ENCODE results near the gene FARSB.
"Not testable (repeated sequence)": the region's sequence is repeated elsewhere in the genome, so short reads cannot be mapped to it uniquely, and the experiment has no call there.

Gene FARSB

GRCh38 chr2:222655787-222656525, at the start of gene FARSB:
Gene FARSB, minus strand, starts transcription at chr2:222656092. Its CDS starts 19 bp downstream, at chr2:222656073.
- DNase-seq: peak; percentile 97

GRCh38 chr2:222703886-222704285, 48.0 kb upstream of the FARSB start:
- no peak for DNase-seq

- DNase-seq: no peak
Measured at GRCh38 chr2:222703091-222703490, 47.2 kb upstream of the FARSB start.

GRCh38 chr2:222701721-222702131, 45.8 kb upstream of the FARSB start:
- peak; percentile 10 for DNase-seq

- no peak for DNase-seq
Measured at GRCh38 chr2:222701233-222701632, 45.3 kb upstream of the FARSB start.

- DNase-seq: no peak
Measured at GRCh38 chr2:222698276-222698675, 42.4 kb upstream of the FARSB start.

GRCh38 chr2:222693837-222694236, 37.9 kb upstream of the FARSB start:
- DNase-seq: no peak

- not testable (repeated sequence) for DNase-seq
Measured at GRCh38 chr2:222693413-222693812, 37.5 kb upstream of the FARSB start.

GRCh38 chr2:222690564-222691200, 34.8 kb upstream of the FARSB start:
- DNase-seq: peak; percentile 76

GRCh38 chr2:222689322-222689721, 33.4 kb upstream of the FARSB start:
- no peak for DNase-seq

- no peak for DNase-seq
Measured at GRCh38 chr2:222688917-222689316, 33.0 kb upstream of the FARSB start.

- DNase-seq: no peak
Measured at GRCh38 chr2:222686086-222686750, 30.3 kb upstream of the FARSB start.

GRCh38 chr2:222683805-222684204, 27.9 kb upstream of the FARSB start:
- no peak for DNase-seq

GRCh38 chr2:222677981-222678380, 22.1 kb upstream of the FARSB start:
- no peak for DNase-seq

GRCh38 chr2:222673883-222674282, 18.0 kb upstream of the FARSB start:
- DNase-seq: no peak

- no peak for DNase-seq
Measured at GRCh38 chr2:222673273-222673672, 17.4 kb upstream of the FARSB start.

GRCh38 chr2:222672068-222672401, 16.1 kb upstream of the FARSB start:
- no peak for DNase-seq

GRCh38 chr2:222671259-222672067, 15.6 kb upstream of the FARSB start, which contains the start of gene MOGAT1:
Gene MOGAT1, plus strand, starts transcription at chr2:222671658. Its CDS starts 128 bp downstream, at chr2:222671786.
- no peak for DNase-seq

- no peak for DNase-seq
Measured at GRCh38 chr2:222670191-222671038, 14.5 kb upstream of the FARSB start.

GRCh38 chr2:222669353-222669752, 13.5 kb upstream of the FARSB start:
- no peak for DNase-seq

- DNase-seq: no peak
Measured at GRCh38 chr2:222668494-222669154, 12.7 kb upstream of the FARSB start.

GRCh38 chr2:222663479-222663878, 7.6 kb upstream of the FARSB start:
- DNase-seq: peak; percentile 22

Measured in activated CD4-positive, alpha-beta T cell treated with anti-CD3 and anti-CD28 coated beads, Interleukin-10, Interleukin-2, amounts not matched to agents 100 ng/mL and 50 ng/mL, durations not matched to agents 16 hours and 8 hours (primary cell).